DMS 273 treated with DMSO at 0.1 percent for 48 hours (cell line): ENCODE results near the gene NT5E.

ENCODE experiments used
- DNase-seq: peaks from one replicate; lab custom pipeline; 2025; lab: John Stamatoyannopoulos, UW

The NT5E gene

DNA sequence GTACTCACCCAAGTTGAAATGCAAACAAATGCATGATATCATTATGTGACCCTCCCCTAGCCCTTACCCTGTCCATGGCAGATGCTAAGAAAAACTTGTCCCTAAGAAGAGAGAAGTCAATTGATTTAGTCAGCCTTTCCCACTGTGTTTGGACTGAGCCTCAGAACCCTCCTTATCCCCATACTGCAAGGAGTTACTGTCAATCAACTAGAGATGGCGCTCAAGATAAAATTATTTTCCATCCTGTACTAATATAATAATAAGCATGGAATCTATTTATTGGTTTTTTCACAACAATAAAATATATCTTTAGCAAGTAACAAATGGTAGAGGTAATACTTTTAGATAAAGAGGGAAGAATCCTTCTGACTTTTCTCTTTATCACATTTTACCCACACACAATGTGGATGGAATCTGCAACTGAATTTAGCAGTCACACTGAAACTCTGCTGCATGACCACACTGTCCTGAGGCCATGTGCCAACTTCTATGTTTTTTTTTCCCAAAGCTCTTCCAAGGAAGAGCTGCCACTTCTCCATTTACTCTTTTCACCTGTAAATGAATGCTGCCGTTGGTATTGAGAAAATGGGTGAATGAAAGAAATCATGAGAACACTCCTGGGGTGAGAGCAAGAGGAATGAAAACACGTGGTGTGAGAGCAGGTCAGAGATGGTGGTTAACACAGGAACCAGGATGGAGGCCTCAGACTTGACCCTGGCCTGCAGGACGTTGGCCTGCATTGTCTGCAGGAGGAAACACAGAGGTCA lies 10.5 kb downstream of the NT5E start:
- no peak for DNase-seq

DNA sequence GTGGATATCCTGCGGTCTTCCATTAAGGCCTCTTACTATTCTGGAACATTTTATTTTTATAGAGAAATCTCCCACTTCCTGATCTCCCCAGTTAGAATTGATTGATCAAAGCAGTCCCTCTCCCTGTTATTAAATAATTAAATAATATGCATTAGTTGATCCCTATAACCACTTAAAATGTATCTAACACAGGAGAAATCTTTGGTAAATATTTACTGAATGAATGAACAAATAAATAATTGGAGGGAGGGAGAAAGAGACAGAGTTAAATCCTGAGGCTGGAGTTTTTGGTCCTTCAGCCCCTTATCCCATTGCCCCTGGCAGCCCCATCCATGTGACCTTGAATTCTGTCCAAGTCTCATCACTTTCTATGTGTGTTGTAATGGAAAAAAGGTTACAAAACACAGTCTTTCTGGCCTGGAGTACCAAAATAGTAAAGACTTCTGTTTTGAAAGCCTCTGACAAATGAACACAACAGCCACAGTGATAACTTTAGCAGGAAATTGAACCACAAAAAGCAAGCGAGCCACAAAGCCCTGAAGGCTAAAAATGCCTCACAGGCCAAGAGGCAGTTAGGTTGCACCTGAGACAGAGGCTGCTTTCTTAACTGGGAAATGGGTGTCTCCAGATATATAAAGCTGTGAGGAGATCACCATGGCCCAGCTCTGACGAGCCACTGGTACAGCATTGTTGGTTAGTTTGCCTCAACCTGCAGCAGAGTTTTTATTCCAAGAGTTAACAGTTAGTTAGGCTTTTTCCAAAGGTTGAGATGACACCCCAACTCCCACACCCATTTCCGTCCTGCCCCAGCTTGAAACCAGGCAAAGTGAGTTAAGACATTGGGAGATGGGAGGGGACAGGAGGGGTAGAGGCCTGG lies 11.3 kb downstream of the NT5E start:
- no peak for DNase-seq

DNA sequence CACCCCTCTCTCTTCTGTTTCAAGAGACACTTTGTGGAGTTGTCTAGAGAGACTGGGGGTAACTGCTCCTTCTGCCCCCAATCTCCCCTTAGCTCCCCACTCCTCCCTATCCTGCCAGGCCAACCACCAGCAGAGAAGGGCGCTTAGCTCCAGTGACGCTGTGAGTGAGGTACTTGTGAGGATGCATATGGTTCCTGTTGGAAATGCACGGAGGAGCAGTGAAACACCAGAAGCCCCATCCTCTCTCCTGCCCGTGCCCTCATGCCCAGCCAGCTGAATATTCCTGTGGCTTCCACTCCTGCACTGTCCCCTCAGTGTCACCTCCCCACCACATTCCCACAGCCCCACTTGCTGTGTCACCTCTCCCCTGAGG lies 11.9 kb downstream of the NT5E start:
- DNase-seq = no peak

DNA sequence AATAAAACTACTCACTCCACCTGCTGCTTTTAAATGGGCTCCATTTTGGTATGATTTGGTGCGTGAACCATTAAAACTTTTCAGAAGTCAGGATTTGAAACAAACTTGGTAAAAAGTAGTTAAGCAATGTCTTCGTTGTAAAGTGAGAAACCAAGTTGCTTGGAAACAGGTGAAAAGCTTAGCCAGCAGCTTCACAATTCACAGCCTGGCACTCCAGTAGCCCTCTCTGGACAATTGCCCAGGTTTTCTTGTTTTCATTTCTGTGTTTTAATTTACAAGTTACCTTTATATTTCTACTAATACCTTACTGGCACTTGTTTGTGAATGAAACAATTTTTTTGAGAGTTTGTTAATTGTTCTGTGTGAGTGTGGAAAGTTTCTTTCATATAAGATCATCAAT lies 12.8 kb downstream of the NT5E start:
- DNase-seq = no peak

DNA sequence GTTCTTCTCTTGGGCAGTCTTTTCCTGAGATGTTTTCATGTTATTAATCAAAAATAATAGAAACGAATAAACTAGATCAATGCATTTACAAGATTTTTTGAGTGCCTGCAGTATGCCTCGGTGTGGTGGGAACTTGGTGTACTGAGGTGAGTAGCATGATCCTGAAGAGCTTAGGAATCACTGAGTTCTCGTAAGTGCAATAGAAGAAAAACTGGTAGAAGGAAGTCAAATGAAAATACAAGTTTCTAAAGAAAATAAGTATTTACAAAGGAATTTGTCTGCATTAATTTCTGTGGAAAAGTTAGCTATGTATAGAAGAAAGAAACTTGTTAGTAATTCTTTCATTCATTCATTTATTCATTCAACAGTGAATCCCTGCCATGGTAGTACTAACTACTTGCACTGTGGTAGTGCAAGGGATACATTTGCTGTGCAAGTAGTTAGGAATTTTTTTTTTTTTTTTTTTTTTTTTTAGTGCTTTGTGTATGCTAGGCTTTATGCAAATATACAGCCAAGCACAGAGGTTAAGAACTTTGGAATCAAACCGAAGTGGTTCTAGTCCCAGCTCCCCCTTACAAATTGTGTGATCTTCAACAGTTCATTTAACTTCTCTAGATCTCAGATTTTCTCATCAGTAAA lies 13.9 kb downstream of the NT5E start:
- no peak for DNase-seq

DNA sequence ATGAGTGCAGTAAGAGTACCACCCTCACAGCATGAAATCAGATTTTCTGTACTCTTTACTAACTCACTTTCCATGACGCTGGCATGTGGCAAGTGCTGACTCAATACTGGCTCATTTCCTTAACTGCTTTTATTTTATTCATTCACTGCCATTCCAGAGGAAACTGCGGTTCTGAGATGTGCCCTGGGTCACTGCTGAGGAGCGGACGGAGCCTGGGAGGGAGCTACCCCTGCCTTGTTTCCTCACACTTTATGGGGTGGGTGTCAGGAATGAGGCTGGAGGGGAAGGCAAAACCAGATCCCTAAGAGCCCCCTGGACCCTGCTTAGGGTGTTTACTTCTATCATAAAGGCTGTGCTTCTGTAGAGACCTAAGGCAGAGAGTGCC lies 14.4 kb downstream of the NT5E start:
- DNase-seq = no peak

DNA sequence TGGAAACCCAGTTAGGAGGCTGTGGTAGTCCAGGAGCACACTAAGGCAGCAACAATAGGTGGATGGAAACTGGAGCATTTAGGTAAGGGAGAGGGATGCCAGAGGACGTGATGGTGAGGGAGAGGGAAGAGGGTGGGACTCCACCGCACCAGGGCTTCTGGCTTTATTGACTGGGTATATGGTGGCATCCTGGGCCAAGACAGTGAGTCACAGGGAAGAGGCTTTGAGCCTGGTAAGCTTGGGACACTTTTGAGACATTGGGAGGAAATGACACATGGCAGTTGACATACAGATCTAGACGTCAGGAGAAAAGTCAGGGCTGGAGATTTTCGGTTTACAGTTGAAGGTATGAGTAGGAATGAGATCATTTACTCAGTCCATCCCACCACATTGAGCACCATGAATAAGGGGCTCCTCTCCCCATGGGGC lies 14.9 kb downstream of the NT5E start:
- no peak for DNase-seq

DNA sequence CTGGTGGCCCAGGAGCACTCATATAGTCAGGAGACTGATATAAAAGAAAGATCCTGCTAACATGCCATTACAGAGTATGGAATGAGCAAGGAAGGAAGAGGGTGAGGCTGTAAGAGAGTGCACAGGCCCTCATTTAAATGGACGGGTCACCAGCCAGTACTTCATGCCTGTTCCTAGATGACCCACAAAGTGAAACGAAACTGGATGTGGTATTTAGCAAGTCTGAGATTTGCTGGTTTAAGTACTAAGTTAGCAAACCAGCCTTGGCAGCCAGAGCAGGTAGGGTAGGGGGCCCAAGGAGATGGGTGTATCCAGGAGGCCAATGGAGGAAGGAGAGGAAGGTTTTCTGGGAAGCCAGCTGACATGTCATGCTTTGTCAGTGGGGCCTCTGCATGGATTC lies 15.9 kb downstream of the NT5E start:
- no peak for DNase-seq

DNA sequence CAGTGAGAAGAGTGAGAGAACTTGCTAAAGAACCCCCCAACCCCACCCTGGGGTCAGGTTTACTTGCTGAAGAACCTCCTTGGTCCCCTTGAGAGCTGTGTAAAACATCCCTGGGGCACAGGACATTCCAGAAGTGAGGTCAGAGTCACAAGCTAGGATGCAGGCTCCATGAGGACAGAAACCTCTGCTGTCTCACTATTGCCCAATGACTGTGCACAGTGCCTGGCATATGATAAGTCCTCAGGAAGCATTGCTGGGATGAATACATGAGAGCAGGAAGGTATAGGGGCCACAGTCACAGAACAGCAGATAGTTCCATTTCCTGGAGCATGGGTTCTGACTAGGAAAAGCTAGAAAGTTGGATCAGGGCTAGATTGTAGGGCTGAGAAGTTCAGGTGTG lies 18.4 kb downstream of the NT5E start:
- DNase-seq = no peak

DNA sequence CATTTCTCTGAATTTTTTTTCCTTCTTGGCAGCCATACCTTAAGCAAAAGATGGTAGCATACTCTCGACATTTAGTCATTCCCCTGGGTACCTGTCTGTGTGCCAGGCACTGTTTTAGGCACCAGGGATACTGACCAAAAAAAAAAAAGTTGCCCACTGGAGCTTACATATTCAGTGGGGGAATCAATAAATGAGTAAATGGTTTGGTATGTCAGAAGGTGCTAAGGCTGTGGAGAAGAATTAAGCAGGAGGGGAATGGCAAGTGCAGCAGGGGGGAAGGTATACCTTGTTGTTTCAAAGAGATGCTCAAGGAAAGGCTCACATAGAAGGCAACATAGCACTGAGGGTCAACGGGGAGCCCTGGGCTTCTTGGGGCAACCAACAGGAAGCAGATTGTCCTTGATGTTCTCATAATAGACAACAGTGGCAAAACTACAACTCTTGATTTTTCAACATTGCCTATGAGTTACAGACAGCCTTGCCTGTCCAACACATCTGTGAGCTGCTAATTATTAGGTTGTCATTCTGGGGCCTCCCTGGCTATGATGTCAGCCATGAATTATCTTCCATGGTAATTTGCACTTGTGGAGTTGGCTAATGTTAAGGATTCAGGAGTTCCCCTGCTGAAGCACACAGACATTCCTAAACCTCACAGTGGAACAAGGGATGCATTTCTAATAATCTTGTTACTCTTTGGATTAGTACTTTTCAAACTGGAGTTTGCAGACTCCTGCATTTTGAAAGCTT lies 19.6 kb downstream of the NT5E start:
- no peak for DNase-seq

DNA sequence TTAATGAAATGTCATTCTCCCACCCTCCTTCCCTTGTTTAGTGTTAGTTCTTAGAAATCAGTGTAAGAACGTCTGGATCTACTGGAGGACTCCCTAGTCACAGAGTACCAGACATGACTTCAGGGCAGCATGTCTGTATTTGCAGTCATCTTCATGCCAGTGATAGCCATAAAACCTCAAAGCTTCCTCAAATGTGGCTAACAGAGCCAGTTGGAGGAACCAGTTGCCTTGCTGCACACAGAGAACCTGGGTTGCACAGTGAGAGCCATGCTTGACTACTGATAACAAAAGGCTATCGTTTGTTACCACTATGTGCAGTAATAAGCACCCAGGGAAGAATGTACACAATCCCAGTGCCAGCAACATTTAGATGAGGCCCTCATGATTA lies 20.1 kb downstream of the NT5E start:
- DNase-seq = no peak

DNA sequence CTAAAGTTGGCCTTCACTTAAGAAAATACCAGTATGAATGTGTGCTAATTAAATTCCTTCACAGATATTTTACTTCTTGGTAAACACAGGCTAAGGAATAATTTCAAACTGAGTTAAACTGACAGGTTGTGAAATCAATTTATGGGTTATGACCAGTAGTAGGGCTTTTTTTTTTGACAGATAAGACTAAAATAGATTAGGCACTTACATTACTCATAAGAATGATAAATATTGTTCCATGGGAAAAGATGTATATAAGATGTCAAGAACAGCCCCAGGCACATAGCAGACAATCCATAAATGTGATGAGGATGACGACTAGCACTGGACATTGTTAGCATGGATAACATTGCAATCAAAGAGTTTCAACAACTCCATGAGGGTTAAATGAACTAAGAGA lies 22.9 kb downstream of the NT5E start:
- DNase-seq = no peak

DNA sequence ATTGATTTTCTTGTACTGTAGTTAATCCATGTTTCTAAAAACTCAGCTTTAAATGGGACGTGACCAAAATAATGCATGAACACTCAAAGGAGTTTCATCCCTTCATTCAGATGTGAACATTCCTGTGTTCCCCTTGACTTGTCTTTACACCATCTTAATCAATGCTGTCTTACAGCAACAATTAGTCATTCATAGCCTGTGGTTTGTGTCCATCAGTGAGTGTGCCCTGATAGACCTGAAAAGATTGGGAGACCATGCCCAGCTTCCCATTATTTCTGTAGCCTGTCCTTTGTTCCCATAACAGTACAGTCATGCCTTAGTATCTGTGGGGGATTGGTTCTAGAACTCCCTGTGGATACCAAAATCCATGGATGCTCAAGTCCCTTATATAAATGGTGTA lies 23.9 kb downstream of the NT5E start:
- no peak for DNase-seq

DNA sequence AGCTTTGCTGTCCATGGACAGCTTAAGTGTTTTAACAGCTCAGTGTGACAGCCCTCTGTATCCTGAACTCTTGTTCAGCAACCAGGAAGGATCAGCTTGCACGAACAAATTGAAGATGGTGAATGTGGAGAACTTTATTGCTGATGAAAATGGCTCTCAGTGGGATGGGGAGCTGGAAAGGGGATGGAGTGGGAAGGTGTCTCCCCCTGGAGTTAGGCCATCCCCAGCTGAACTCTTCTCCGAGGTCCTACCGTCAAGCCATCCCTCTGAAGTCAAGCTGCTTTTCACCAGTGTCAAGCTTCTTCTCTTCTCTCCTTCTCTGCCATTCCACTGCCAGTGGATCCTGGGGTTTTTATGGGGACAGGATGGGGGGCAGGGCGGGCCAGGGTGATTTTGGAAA lies 26.6 kb downstream of the NT5E start:
- no peak for DNase-seq

DNA sequence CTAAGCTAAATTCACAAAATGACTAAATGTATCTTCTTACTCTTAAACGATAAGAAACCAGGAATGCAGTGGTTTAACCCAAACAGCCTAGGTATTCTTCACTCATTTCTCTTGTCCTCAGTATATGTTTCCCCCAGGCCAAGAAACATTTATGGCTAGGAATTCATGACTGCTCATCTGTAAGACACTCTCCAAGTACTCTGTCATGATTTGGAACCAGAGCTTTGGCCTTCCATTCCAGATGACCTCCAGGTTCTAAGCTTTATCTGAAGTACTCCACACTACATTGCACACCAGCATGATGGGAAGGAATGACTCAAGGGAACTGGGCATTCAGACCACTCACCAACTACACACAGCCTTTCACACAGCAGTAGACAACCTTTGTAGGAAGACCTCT lies 29.3 kb downstream of the NT5E start:
- no peak for DNase-seq

DNA sequence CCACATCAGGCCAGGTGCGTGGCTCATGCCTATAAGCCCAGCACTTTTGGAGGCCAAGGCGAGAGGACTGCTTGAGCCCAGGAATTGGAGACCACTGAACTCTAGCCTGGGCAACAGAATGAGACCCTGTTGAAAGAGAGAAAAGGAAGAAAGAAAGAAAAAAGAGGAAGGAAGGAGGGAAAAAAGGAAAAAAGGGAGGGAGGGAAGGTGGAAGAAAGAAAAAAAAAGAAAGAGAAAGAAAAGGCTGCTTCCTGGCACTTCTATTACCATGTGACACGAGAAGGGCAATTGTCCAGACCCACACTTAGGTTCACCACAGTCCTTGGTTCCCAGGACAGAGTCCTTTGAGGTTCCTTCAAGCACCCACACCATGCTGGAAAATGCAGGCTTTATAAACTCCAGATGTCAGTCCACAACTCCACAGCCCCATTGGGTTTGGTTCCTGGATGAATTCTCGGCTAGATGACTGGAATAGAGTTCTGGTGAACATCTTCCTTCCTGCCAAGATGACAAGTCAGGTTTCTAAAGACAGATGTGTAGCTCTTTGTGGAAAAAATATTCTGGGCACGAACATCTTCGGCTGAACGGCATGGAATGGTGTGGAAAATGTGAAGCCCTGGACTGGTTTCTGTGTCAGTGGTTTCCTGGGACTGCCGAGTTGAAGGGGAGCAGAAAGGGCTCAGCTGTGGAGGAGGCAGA lies 32.5 kb downstream of the NT5E start:
- DNase-seq = no peak

DNA sequence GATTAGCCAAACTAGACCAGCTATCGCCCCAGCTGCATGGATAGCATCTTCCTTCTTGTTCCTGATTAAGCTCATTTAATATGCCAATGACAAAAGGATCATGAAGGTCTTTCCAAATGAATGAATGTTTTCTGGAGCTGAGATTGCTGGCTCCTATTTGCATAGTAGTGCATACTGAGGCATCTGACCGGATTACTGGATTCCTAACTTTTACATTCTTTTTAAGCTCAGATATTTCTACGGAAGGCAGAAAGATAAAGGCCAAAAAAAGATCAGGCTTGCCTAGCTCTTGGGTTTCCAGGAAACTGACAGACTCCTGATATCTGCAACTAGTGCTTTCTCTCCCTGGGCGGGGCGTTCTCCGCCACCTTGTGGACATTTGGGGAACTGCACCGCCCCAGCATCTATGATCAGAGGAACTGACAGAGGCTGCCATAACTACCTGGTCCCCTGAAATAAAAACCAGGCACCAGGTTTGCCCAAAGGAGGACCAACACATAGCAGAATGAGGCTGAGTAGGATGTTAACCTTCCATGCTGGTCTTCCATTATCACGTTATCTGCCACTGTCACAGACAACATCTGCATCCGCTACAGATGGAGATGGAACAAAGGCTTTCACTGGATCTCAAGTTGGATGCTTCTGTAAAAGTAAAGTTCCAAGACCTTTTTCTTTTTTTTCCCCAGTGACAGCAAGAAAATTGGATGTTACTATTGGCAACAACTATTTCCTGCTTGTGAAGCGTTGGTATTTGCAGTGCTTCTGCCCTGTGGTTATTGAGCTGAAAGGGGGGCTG lies 33.2 kb downstream of the NT5E start:
- peak; percentile 3 for DNase-seq

DNA sequence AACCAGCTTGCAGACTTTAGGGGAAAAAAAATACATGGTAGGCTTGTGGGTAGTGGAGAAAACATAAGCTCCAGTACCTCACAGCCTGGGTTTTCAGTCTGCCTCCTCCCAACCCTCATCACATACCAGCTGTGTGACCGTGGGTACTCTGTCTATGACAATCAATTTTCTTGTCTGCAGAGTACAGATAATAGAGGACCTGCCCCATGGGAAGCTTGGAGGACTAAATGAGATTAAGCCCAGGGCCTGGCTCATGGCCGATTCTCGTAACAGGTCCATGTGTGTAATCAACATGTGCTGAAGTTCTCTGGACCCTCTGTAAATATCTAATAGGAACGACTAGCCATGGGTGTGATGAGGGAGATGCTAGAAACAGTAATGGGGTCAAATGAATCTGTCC lies 34.0 kb downstream of the NT5E start:
- DNase-seq = no peak

DNA sequence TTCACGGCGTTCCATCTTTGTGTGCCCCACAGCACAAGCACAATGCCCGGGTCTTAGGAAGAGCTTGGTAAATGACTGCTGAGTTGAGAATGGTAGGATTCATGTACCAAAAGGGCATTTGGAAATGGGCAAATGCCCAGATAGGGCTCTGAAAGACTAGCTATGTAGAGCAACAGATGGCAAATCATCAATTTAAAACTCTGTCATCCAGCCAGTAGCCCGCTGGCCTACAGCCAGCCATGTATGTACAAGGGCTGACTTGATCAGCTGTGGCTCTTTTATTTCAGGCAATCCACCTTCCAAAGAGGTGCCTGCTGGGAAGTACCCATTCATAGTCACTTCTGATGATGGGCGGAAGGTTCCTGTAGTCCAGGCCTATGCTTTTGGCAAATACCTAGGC lies 35.1 kb downstream of the NT5E start:
- peak; percentile 86 for DNase-seq

DNA sequence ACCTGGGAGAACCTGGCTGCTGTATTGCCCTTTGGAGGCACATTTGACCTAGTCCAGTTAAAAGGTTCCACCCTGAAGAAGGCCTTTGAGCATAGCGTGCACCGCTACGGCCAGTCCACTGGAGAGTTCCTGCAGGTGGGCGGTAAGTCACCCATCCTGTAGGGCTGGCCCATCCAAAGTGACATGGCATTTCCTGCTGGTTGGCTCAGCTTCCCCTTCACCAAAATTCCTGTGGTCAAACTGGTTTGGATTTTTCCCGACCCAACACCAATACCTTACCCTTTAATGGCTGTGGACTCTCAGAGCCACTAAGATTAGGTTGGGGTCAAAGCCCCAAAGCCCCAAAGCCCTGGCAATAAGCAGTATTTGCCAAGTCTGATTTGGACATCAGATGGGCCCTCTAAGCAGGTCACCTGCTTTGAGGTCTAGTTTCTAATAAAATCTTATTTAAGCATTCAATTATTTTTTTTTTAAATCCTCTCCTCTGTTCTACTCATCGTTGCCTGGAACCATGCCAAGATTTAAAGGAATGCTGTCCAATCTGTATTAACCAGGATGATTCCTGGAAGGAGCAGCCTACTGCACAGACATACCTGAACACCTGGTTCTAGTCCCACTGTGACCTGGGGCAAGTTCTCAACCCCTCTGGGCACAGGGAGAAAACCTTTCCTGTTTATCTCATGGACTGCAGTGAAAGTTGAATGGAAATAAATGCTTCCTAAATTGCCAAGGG lies 40.8 kb downstream of the NT5E start:
- no peak for DNase-seq
